Endodermal cell (in vitro differentiated cells): ENCODE results near the gene ABCA13. TPM values are rescaled to one million over a fixed set of nuclear protein-coding genes. Genes with fewer than 3 reads are reported as not detected.

Source experiments
- DNase-seq: peaks from one replicate; pipeline ENCODE4 v3.0.0-alpha.2; 2017
- H3K27ac ChIP-seq: 2 replicates; pipeline ENCODE4 v1.5.1; 2013; ENCODE audit warnings: mild to moderate bottlenecking, low read depth, low read length, moderate library complexity
- H3K27me3 ChIP-seq: 2 replicates; pipeline ENCODE4 v1.6.1; 2013; ENCODE audit warnings: mild to moderate bottlenecking, low read length, moderate library complexity; ENCODE audit not compliant: insufficient read depth, control insufficient read depth, poor library complexity, severe bottlenecking
- H3K36me3 ChIP-seq: 2 replicates; pipeline ENCODE4 v1.7.0; 2013; ENCODE audit warnings: mild to moderate bottlenecking, low read length, moderate library complexity; ENCODE audit not compliant: control insufficient read depth, insufficient read depth
- H3K4me1 ChIP-seq: one replicate; pipeline ENCODE4 v1.7.0; 2013; ENCODE audit warnings: low read length; ENCODE audit not compliant: control insufficient read depth, insufficient read depth
- H3K4me3 ChIP-seq: 2 replicates; pipeline ENCODE4 v1.5.1; 2013; ENCODE audit warnings: mild to moderate bottlenecking, low read length, moderate library complexity
- H3K9ac ChIP-seq: 2 replicates; pipeline ENCODE4 v1.6.1; 2013; ENCODE audit warnings: mild to moderate bottlenecking, low read length, moderate library complexity; ENCODE audit not compliant: poor library complexity, severe bottlenecking; ENCODE audit errors: extremely low read depth
- H3K9me3 ChIP-seq: 2 replicates; pipeline ENCODE4 v1.6.1; 2013; ENCODE audit warnings: mild to moderate bottlenecking, low read length, moderate library complexity; ENCODE audit not compliant: control insufficient read depth
- H3K27ac Mint-ChIP-seq: 2 replicates; pipeline ENCODE4 v1.8.0; 2020; ENCODE audit warnings: mixed read lengths
- H3K27me3 Mint-ChIP-seq: 2 replicates; pipeline ENCODE4 v1.8.0; 2021; ENCODE audit warnings: mild to moderate bottlenecking, mixed read lengths; ENCODE audit not compliant: insufficient read depth
- H3K36me3 Mint-ChIP-seq: 2 replicates; pipeline ENCODE4 v1.8.0; 2020; ENCODE audit warnings: low read depth, mixed read lengths
- H3K4me1 Mint-ChIP-seq: 2 replicates; pipeline ENCODE4 v1.8.0; 2020; ENCODE audit warnings: mixed read lengths
- H3K4me3 Mint-ChIP-seq: 2 replicates; pipeline ENCODE4 v1.8.0; 2020; ENCODE audit warnings: mild to moderate bottlenecking, moderate library complexity, mixed read lengths
- H3K9me3 Mint-ChIP-seq: 2 replicates; pipeline ENCODE4 v1.8.0; 2020; ENCODE audit warnings: mild to moderate bottlenecking, mixed read lengths
- CTCF ChIP-seq: fragments of 200-600 bp; sonication (generic); conservative IDR thresholded peaks from 2 replicates; pipeline ENCODE4 v1.5.0; 2021; ENCODE audit warnings: antibody characterized with exemption, mild to moderate bottlenecking
- WGBS, 2 experiments: methylation state at CpG; one replicate each; pipeline versions ENCODE4 v1.1.5 to v1.1.7; 2013; ENCODE audit warnings: missing lambda C conversion rate in 2 of 2, mixed read lengths in 1 of 2; ENCODE audit not compliant: insufficient coverage in 1 of 2, insufficient read length in 1 of 2; 5-methylcytosine and 5-hydroxymethylcytosine counted together
- total RNA-seq, 2 donors: library from RNA; stranded (reverse); fragmentation: NEBNext Ultra II Directional in 1 of 2; extraction: Animal tissue kit (Norgen Biotek cat#: 25700) in 1 of 2; gene quantifications; 2 replicates in 1 of 2; 3 replicates in 1 of 2; pipeline ENCODE4 v1.2.1, GENCODE V29; 2021

The ABCA13 gene
- total RNA-seq, 2 donors from 2014 or later, result 0.04 to 0.11 TPM

GRCh38 chr7:48398191-48398590, 226.9 kb downstream of the ABCA13 start:
- Histone ChIP-seq H3K4me3 (no peak overlapping the region), H3K27ac (no peak overlapping the region), H3K4me1 (no peaks in the 10 kb centered on the region), H3K36me3 (no peaks in the 10 kb centered on the region), H3K9ac (no peak overlapping the region), H3K27me3 (no peaks in the 10 kb centered on the region), H3K9me3 (no peaks in the 10 kb centered on the region)
- no peaks in the 10 kb centered on the region for H3K36me3 Mint-ChIP-seq
- H3K27ac Mint-ChIP-seq, result no peak overlapping the region
- no peak overlapping the region for H3K4me3 Mint-ChIP-seq
- no peak for TF ChIP-seq CTCF
- 87 to 100% methylated on average over 2 of the region's 2 CpGs for WGBS, 2 experiments
- no peaks in the 10 kb centered on the region for H3K27me3 Mint-ChIP-seq
- no peak for DNase-seq
- no peaks in the 10 kb centered on the region for H3K9me3 Mint-ChIP-seq
- no peaks in the 10 kb centered on the region for H3K4me1 Mint-ChIP-seq

- TF ChIP-seq CTCF, result no peak
- 90 to 100% methylated on average over 1 of the region's 1 CpG for WGBS, 2 experiments
- Histone ChIP-seq H3K27ac (no peak overlapping the region), H3K4me3 (no peak overlapping the region), H3K36me3 (no peaks in the 10 kb centered on the region), H3K4me1 (no peaks in the 10 kb centered on the region), H3K27me3 (no peaks in the 10 kb centered on the region), H3K9me3 (no peaks in the 10 kb centered on the region), H3K9ac (no peak overlapping the region)
- Mint-ChIP-seq H3K36me3 (no peaks in the 10 kb centered on the region), H3K4me1 (no peaks in the 10 kb centered on the region), H3K4me3 (no peak overlapping the region), H3K27ac (no peak overlapping the region), H3K27me3 (no peaks in the 10 kb centered on the region), H3K9me3 (no peaks in the 10 kb centered on the region)
- DNase-seq, result no peak
Observed at GRCh38 chr7:48402721-48403120, 231.5 kb downstream of the ABCA13 start.

- DNase-seq, result no peak
- H3K4me1 Mint-ChIP-seq, result peaks cover 3% of the 10 kb centered on the region
- H3K27ac Mint-ChIP-seq, result no peak overlapping the region
- Histone ChIP-seq H3K4me3 (no peak overlapping the region), H3K9ac (no peak overlapping the region), H3K27me3 (no peaks in the 10 kb centered on the region), H3K27ac (no peak overlapping the region), H3K36me3 (no peaks in the 10 kb centered on the region), H3K9me3 (no peaks in the 10 kb centered on the region), H3K4me1 (no peaks in the 10 kb centered on the region)
- 70 to 96% methylated on average over 2 to 4 of the region's 4 CpGs for WGBS, 2 experiments
- no peaks in the 10 kb centered on the region for H3K9me3 Mint-ChIP-seq
- no peak for TF ChIP-seq CTCF
- no peak overlapping the region for H3K4me3 Mint-ChIP-seq
- no peaks in the 10 kb centered on the region for H3K27me3 Mint-ChIP-seq
- no peaks in the 10 kb centered on the region for H3K36me3 Mint-ChIP-seq
Observed at GRCh38 chr7:48408731-48409130, 237.5 kb downstream of the ABCA13 start.
